Activated CD8-positive, alpha-beta memory T cell treated with anti-CD3 and anti-CD28 coated beads for 24 hours (primary cell): ENCODE results near the gene KLK12.

Source experiments
- DNase-seq: peaks from one replicate; pipeline ENCODE4 v3.0.0-alpha.2; 2020

The KLK12 gene

DNA sequence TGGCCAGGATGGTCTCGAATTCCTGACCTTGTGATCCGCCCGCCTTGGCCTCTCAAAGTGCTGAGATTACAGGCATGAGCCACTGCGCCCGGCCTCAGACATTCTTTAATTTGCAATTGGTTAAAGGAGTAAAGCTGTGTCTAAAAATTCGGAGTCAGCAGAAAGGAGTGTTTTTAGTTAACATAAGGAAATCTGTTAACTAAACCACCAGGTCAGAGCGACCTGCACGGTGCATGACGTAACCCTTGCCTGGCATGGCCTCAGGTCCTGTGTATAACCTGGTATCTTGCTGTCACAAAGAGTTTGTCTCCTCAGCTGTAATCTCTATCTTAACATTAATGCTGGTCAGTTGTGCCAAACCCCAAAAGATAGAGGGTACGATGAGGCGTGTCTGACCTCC, 9.5 kb upstream of the KLK12 start:
- DNase-seq = no peak

DNA sequence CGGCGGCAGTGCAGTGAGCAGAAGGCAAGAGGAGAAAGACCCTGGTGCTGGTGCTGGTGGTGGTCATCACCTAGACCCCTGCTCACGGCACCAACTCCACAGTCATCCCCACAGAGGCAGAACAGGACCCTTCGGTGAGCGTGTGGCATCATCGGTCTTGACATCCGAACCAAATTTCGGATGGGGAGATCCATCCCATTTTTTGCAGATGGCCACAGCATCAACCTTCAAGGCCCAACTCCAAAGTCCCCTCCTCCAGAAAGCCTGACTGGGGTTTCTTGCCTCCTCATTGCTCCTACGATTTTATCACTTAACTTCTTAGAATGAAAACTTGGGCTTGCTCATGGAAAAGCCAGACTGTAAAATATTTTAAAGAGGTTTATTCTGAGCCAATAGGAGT, 8.7 kb upstream of the KLK12 start:
- DNase-seq = no peak

DNA sequence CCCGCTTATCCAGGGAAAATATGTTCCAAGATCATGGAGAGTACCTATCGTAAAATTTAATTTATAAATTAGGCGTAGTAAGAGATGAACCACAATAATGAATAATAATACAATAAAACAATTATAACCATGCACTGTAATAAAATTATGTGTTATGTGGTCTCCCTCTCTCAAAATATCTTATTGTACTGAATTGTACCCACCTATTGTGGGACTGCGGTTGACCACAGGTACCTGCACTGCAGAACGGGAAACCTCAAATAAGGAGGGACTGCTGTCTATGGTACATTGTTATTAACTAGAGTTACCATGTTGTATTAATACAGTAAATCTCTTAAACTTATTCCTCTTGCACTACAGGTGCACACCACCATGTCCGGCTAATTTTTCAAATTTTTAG, 5.3 kb upstream of the KLK12 start:
- no peak for DNase-seq

DNA sequence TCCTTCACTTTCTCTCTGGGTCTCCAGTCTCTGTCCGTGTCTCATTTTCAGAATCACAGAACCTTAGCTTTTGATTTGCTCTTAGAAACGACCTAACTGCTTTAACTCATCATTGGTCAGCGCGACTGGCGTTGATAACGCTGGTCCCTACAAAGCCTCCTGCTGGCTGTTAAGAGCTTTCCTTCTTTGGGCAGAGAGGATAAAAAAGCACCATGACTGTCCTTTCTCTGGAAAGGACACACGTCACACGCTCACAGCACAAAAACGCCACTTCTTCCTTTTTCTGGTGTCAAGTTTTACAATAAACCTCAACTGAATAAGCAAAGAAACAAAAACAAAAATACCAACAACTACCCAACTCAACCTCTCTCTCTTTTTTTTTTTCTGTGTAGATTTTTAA, 1.7 kb upstream of the KLK12 start:
- no peak for DNase-seq

DNA sequence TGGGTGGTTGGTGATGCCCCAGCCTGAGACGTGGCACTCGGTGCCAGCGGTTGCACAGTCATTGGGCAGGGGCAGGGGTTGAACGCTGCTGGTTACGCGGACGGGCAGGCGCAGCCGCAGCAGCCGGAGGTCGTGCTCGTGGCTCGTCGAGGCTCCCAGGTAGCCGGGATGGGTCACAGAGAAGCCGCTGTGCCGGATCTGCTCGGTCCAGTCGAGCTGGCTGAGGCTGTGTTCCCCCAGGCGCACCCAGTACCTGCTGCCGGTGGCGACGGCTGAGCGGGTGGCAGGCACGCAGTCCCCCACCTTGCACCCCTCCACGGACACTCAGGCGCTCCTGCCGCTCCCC, 2.9 kb downstream of the KLK12 start:
- DNase-seq = no peak

DNA sequence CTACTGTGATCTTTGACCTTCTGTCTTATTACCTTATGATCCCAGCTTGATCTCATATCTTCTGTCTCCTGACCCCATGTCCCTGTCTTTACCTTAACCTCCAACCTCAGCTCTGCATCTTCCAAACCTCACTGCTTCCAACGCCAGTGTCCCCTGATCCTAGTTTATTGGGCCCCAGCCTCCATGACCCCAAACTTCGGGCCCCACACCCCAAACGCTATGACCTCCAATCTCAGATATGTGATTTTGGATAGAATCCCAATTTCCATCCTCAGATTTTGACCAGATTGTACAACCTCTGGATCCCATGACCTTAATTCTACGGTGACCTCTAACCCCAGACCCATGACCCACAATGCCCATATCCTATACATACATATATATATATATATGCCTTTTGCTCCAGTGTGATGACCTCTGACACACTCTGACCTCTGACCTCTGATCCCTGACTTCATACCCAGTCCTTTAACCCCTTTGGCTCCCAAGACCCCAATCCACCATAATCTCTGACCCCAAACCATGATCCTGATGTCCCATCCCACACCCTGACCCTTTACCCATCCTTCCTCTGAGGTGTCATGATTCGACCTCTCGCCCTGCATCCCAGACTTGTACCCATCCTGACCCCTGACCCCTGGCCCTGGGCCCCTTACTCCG, 3.5 kb downstream of the KLK12 start:
- DNase-seq = no peak

DNA sequence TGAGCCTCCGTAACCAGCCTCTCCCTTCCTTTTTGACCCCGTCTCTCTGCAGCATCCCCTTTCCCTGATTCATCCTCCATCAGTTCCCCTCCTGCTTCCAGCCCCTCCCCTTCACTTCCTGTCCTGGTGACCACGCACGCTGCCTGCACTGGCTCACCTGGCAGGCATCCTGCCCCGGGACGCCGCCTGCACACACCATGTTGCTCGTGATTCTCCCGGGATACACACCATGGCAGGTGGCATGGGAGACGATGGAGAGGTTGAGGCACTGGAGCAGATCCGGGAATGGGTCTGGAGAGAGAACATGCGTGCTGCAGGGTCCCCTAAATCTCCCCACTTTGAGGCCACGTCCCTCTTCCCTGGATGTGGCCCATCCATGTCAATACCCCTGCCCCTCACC, 4.2 kb downstream of the KLK12 start:
- no peak for DNase-seq

DNA sequence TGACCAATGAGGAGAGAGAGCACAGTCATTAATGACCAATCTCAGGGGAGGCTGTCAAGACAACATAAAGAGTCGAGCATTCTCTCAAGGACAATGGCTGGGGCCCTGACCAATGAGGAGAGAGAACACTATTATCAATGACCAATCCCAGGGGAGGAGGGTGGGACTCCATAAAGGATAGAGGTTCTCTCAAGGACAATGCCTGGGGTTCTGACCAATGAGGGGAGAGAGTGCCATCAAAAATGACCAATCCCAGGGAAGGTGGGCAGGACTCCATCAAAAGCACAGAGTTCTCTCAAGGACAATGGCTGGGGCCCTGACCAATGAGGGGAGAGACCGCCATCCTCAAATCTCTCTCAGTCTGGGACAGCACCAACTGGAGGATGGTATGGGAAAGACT, 5.1 kb downstream of the KLK12 start:
- DNase-seq = no peak

DNA sequence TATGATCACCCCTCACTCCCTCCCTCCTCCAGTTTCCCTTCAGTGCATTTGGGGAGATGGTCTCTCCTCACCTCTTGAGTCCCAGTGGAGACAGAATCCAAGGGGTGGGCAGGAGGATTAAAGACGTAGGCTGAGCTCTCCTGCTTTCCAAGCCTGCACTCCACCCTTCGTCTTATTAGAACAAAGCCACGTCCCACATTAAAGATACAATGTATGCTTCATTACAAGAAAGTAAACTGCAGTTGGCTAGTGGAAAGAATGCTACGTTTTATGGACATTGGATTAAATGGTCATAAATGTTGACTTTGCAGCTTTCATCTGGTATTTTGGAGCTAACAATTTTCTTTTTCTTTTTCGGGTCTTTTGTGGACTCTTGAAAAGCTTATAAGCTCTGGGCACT, 6.9 kb downstream of the KLK12 start:
- DNase-seq = no peak

DNA sequence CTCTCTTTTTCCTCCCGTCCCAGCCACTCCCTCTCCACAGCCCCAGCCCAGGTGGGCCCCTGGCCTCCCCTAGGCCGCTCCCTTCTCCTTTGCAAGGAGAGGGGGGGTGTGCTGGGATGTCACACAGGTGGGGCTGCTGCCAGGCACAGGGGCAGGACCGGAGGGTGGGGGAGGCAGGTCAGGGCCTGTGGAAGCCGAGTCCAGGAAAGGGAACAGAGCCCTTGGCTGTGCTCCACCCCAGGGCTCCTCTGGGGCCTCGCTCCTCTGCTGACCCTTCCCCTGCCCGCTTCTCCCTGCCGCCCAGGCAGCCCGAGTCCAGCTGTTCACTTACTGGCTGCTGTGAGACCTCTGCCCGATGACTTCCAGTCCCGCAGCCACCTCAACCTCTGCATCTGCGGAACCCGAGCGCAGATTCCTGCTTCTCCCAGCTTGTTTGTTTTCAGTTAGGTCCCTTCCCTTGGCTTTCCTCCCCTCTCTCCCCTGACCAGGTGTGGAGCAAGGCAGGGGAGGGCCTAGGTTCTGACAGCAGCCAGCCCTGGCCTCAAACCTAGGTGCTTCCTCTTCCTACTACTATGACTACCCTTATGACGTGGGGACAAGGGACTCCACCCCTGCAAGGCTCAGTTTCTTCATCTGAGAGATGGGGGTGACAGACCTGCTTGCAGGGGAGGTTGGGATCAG, 7.5 kb downstream of the KLK12 start:
- DNase-seq = no peak

DNA sequence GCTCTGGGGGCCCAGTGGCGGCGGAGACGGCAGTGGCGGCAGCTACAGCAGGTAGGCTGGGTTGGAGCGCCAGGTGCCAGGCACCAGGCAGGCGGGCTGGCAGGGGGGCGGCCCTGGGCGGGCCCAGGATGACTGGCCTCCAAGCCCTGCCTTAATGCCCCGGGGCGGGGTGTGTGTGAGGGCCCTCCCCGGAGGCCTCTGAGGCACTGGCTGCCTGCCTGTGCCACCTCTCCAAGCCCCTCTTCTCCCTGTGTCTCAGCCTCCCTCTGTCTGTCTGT, 8.3 kb downstream of the KLK12 start, which contains the start of gene KLK11:
Gene KLK11 (minus strand): TSS at position 63 of the 278 bp plus-strand sequence. CDS start 985 bp downstream, outside the sequence.
- DNase-seq = no peak

DNA sequence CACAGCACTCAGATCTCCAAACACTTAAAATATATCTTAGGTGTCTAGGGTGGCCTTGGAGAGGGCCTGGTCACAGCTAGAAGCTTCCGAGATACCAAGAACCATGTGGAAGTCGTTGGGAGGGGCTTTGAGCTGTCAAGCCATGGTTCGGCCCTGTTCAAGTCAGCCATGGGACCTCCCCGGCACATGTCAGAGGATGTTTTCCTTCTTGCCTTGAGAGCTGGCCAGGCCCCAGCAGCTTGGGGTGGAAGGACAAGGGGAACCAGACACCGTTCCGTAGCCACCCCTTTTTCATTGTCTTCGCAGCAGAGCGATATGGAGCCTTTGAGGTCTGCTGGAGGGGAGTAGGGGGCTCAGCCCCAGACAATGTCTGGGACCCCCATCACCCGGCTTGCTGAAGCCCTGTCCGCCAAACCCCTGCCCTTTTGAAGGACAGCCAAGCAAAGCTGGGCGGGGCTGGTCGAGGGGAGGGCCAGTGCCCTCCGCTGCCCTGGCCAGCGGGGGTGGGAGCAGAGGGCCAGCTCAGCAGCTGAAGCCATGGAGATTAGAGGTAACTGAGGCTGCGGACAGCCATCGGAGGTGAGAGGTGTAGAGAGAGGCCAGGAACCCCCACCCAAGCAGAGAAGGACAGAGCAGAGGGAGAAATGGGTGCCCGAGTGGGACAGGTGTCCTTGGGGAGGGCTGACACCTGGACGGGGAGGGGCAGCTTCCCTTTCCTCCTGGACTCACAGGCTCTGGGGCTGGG, 8.8 kb downstream of the KLK12 start:
- DNase-seq = no peak

DNA sequence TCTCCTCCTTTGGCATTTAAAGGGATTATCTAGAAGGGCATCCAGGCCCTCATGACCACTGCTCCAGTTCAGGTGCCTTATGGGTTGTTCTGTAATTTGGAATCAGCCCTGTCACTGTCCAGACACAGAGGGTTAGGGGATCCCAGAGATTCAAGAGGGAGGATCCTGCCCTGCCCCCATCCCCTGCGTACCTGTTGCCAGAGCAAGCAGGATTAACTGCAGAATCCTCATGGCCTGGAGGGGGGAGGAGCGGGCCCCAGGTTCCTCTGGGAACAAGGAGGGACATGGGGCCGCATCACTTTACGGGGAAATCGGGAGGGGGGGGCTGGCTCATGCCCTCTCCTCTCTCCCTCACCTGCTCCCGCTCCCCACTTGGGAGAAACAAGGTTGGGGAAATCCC, 9.4 kb downstream of the KLK12 start:
- DNase-seq = no peak

DNA sequence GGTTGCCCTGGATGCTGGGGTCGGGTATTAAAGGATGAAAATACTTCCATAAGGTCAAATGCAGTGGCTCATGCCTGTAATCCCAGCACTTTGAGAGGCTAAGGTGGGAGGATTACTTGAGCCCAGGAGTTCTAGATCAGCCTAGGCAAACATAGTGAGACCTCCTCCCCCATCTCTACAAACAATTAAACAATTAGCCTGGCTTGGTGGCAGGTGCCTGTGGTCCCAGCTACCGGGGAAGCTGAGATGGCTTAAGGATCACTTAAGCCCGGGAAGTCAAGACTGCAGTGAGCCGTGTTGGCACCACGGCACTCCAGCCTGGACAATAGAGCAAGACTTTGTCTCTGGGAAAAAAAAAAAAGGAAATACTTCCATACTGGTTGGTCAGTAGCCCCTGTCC, 9.9 kb downstream of the KLK12 start:
- no peak for DNase-seq

DNA sequence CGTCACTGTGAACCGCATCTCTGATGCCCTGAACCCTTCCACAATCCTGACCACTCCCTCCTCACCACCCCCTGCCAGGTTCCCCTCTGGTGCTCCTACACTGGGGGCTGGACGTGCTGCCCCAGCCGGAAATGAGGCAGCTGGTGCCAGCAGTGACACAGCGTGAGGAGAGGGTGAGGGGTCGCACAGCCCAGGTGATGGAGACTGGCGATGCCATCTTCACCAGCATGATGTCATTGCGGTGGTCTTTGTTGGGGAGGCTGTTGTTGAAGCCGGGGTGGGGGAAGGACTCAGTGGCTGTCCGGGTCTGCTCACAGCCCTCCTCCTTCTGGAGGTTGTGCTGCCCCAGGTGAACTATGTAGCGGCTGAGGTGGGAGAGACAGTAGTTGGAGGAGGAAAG, 10.9 kb downstream of the KLK12 start:
- DNase-seq = no peak

DNA sequence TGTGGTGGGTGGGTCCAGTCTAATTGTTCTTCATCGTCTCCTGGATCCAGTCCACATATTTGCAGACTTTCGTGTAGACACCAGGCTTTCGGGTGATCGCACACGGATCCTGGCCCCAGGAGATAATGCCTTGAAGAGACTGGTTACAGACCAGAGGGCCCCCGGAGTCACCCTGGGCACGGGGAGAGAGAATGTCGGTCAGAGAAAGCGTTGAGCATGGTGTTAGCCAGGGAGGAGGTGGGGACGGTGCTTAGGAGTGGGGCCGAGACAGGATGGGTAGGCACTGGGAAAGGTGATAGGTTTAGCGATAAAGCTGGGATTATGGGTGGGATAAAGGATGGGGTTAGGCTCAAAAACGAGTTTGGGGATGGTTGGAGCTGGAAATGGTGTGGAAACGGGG, 12.3 kb downstream of the KLK12 start:
- DNase-seq = no peak

DNA sequence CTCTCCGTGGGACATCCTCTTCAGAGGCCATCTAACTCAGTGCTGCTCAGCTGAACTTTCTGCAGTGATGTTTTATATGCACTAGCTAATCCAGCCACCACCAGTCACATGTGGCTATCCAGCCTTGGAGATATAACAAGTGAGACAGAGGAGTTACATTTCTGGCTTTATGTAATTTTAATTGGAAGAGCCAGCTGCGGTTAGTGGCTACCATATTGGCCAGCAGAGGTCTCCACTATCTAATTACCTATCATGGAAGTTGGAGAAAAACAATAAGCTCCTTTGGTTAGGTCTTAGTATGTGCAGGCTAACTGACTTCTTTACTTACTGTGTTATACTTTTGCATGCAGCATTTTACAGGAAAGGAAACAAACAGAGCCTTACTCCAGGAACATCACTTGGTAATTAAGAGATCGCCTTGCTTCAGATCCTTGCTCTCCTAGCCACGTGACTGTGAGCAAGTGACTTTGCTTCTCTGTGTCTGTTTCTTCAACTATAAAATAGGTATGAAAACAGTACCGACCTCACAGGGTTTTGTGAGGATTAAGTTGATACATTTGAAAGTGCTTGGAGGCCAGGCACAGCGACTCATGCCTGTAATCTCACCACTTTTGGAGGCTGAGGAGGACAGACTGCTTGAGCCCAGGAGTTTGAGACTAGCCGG, 13.7 kb downstream of the KLK12 start:
- no peak for DNase-seq

DNA sequence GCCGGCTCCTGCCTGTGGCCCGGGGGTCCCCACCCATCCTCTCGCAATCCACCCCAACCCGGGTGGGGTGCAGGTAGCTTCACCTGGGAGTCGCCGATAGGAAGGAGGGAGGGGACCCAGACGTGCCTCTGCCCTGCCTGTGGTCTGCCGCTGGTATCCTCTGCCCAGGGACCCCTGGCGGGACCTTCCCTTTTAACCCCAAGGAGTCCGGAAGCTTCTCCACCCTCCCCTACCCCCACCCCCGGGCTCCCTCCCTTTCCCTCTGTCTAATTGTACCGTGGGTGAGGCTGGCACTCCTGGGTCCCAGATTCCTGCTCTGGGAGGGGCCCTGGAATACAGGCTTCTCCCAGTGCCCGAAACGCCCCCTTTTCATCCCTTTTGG, 15.3 kb downstream of the KLK12 start, which contains the start of gene KLK10:
Gene KLK10 (minus strand): TSS at position 166 of the 382 bp plus-strand sequence. CDS start 579 bp downstream, outside the sequence.
- no peak for DNase-seq

DNA sequence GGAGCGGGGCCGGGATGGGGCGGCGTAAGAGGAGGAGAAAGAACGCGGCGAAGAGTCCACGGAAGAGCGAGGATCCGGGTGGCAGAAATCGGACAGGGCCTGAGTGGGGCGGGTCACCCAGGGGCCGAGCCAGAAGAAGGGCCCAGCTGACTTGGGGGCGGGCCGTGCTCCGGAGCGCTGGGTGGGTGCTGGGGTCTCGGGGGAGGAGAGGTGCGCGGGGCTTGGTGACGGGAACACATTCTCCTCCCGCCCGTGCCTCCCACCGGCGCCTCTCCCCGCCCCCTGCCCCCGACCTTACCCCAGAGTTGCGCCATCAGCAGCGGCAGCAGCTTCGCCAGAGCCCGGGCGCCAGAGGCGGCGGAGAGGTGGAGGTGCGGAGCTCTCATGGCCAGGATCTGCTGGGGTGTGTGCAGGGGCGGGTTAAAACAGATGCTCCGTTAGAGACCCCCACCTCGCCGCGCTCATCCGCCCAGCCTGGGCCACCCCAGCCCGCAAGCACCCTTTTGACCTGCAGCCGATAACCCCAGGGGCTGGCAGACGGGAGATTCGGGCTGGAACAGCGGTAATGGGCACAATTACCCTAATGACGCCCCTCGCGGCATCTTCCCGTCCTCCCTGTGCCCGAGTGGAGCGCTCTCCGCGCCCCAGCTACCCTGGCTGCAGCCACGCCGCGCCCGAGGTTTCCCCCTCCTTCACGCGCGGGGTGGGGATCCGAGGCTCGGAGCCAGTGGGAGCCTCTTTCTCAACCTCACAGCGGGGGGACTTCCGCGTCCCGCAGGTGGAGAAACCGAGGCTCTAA, 15.9 kb downstream of the KLK12 start:
- no peak for DNase-seq

DNA sequence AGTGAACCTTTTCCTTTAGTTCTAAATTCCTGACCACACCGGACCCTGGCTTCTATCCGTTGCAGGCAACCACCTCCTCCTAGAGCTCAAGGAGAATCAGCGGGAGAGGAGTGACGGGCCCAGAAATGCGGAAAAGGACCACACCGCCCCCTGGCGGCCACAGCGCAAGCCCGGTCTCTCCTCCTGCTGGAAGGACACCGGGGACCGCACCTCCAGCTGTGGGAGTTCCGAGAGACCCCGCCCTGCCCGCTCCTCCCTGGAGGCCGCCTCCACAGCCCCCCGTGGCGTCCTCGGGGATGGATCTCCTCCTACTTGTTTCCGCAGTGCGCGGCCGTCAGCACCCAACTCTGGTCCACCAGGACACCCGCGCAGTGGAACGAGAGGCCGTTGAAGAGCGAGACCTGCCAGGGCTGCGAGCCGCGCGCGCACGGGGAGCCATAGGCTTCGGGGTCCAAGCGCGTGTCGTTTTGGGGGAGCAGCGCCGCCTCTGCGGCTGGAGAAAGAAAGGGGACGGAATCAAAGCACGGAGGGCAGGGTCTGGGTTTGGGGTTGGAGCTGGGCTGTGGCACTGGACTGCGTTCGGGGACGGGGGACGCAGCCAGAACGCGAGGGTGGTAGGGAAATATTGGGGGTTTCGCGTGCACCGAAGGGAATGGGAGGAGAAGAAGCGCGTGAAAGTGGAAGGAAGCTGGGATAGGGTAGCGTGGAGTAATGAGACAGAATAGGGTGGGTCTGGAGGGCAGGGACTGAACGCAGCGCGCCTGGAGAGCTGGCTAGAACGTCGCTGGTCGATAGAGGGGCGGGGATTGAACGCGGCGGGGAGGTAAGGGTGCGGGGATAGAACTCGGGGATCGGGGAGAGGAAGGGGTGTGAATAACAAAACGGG, 17.8 kb downstream of the KLK12 start:
- DNase-seq = peak; percentile 82

DNA sequence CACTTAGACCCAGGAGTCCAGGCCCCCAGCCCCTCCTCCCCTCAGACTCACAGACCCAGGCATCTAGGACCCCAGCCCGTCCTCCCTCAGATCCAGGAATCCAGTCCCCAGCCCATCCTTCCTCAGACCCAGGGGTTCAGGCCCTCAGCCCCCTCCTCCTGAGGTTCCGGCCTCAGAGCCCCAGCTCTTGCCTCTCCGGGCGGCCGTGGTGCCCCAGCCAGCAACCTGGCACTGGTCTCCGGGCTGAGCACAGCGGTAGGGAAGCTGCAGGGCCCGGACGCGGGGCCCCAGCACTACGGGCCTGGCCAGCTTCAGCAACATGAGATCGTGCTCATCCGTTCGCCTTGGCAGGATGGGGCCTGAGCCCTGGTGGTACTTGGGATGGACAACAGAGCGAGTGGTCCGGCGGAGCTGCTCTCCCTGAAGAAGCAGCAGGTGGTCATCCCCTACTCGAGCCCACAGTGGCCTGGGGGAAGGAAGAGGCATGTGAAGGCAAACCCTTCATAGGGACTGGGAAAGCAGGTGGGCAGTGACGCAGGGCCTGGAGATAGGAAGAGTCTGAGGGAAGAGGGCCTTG, 19.0 kb downstream of the KLK12 start:
- no peak for DNase-seq

DNA sequence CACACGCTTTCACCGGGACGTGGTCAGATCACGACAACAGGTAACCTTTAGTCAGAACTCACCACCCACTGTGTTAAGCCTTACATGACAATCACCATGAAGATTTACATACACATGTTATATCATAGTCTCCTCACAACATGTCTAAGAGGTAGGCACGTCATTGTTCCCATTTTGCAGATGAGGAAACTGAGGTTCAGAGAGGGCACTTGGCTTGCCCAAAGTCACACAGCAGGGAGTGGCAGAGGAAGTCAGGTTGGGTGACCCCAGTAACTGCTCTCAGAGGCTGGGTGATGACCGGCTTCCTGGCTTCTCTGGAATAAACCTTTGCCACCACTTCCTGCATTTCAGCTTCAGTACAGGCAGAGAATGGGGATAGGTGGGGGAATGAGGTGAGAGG, 20.6 kb downstream of the KLK12 start:
- DNase-seq = no peak
